Body of pancreas (tissue), 4 donors: ENCODE data around the gene PLA2G15.

ENCODE experiments used
- POLR2A ChIP-seq, 3 donors: fragments of 450-650 bp; IDR thresholded peaks; one replicate each; pipeline ENCODE4 v1.6.1; 2016; ENCODE audit warnings: antibody characterized with exemption in 3 of 3, mild to moderate bottlenecking in 2 of 3
- TF ChIP-seq, protein P1 (sequence below), 7 experiments: fragments of 450-650 bp in 4 of 7; fragments of 200-600 bp in 3 of 7; sonication (generic) in 3 of 7; IDR thresholded peaks; one replicate each; pipeline ENCODE4 v1.5.1; 2016 to 2019; ENCODE audit warnings: antibody characterized with exemption in 7 of 7

DNA sequence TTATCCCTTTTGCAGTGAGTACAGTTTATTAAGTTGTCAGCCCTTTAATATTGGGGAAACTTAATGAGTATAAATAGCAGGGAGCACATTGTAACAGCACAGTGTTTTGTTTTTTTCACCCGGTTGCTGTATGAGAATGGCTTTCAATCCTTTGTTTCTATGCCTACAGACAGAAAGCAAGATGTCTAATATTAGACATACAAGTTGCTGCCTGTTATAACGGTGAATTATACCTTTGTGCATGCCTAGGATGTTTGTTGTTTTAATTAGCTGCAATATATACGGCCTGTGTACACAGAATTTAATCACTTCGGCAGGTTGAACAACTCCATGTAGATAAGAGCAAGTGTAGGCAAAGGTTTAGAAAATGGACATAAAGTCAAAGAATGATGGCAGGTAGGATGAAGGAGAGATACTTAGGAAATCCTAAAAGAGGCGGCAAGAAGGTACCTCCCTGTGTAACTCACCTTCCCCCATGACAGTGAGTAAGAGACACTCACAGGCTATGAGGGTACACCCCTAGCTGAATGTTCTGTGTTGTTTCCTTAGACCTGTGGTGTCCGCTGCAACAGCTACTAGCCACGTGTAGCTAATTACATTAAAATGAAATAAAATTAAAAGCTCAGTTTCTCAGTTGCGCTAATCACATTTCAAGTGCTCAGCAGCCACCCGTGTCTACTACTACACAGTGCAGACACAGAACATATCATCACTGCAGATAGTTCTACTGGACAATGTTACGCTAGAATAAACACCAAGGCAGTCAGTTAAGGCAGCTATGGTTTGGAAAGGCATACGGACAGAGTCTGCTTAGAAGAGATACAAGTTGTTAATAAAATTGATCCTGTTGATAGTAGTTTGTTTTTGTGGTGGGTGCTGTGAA lies 54.6 kb downstream of the PLA2G15 start:
- no peak for TF ChIP-seq POLR2A (IDR thresholded peaks at IDR 0.05)
- TF ChIP-seq, protein P1, sequence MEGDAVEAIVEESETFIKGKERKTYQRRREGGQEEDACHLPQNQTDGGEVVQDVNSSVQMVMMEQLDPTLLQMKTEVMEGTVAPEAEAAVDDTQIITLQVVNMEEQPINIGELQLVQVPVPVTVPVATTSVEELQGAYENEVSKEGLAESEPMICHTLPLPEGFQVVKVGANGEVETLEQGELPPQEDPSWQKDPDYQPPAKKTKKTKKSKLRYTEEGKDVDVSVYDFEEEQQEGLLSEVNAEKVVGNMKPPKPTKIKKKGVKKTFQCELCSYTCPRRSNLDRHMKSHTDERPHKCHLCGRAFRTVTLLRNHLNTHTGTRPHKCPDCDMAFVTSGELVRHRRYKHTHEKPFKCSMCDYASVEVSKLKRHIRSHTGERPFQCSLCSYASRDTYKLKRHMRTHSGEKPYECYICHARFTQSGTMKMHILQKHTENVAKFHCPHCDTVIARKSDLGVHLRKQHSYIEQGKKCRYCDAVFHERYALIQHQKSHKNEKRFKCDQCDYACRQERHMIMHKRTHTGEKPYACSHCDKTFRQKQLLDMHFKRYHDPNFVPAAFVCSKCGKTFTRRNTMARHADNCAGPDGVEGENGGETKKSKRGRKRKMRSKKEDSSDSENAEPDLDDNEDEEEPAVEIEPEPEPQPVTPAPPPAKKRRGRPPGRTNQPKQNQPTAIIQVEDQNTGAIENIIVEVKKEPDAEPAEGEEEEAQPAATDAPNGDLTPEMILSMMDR (IDR thresholded peaks at IDR 0.05) = no peak
